ENCODE results near the gene TASOR2.

- TF ChIP-seq CTCF (IDR thresholded peaks at IDR 0.05; ENCODE audit: low read length) (no peak), EZH2phosphoT487 (IDR thresholded peaks at IDR 0.05; ENCODE audit: low read length) (no peak), EZH2 (optimal IDR thresholded peaks at IDR 0.05; ENCODE audit: low read depth, low read length) (no peak)
These were observed 23.7 kb downstream of the TASOR2 start for GRCh38 chr10:5708356-5708755.

Measured in MM.1S (cell line).